IgD-negative memory B cell (primary cell): ENCODE results near the gene NOM1. TPM values are rescaled to one million over a fixed set of nuclear protein-coding genes. Genes with fewer than 3 reads are reported as not detected.

Experiments
- H3K27ac Mint-ChIP-seq, 3 donors: one replicate each; pipeline ENCODE4 v1.8.0; 2020 to 2022; ENCODE audit warnings: mild to moderate bottlenecking in 3 of 3, mixed read lengths in 3 of 3, moderate library complexity in 1 of 3
- H3K27me3 Mint-ChIP-seq: one replicate; pipeline ENCODE4 v1.8.0; 2021; ENCODE audit warnings: mixed read lengths
- H3K36me3 Mint-ChIP-seq: one replicate; pipeline ENCODE4 v1.8.0; 2020; ENCODE audit warnings: mild to moderate bottlenecking, mixed read lengths
- H3K4me1 Mint-ChIP-seq, 3 donors: one replicate each; pipeline ENCODE4 v1.8.0; 2020 to 2022; ENCODE audit warnings: mixed read lengths in 3 of 3, mild to moderate bottlenecking in 1 of 3
- H3K4me3 Mint-ChIP-seq, 4 donors: one replicate each; pipeline ENCODE4 v1.8.0; 2020 to 2022; ENCODE audit warnings: mild to moderate bottlenecking in 4 of 4, mixed read lengths in 4 of 4, moderate library complexity in 3 of 4
- H3K9me3 Mint-ChIP-seq, 3 donors: one replicate each; pipeline ENCODE4 v1.8.0; 2020 to 2021; ENCODE audit warnings: mixed read lengths in 3 of 3, mild to moderate bottlenecking in 1 of 3
- polyA plus RNA-seq: library from polyadenylated mRNA; unstranded; fragments of 300-500 nt; fragmentation: Illumina TruSeq; gene quantifications from one replicate; pipeline ENCODE4 v1.2.3, GENCODE V29; 2021

NOM1 gene
- polyA plus RNA-seq, 1 donor from 2014 or later: 9.4 TPM

GRCh38 chr7:157003445-157003755 is 53.9 kb downstream of the NOM1 start:
- no peak overlapping the region for H3K4me3 Mint-ChIP-seq

GRCh38 chr7:157003756-157004520 is 54.4 kb downstream of the NOM1 start:
- Mint-ChIP-seq H3K4me1 (peaks cover 14 to 19% (median 16%) of the 10 kb centered on the region in 3 donors), H3K27ac (peak overlapping the region; percentile 84 to 94 (median 86)), H3K27me3 (peaks cover 54% of the 10 kb centered on the region), H3K36me3 (no peaks in the 10 kb centered on the region), H3K4me3 (peak overlapping the region in 3 of 4 donors; percentile 43 to 74 (median 55)), H3K9me3 (peaks cover 0 to 4% (median 2%) of the 10 kb centered on the region in 3 donors)

More at GRCh38 chr7:157003445-157003755, 53.9 kb downstream of the NOM1 start:
- Mint-ChIP-seq H3K4me1 (peaks cover 14 to 19% (median 16%) of the 10 kb centered on the region in 3 donors), H3K27me3 (peaks cover 50% of the 10 kb centered on the region), H3K36me3 (no peaks in the 10 kb centered on the region), H3K27ac (peak overlapping the region in 2 of 3 donors; percentile 27 to 84), H3K9me3 (peaks cover 0 to 4% (median 2%) of the 10 kb centered on the region in 3 donors)

GRCh38 chr7:157004521-157005455 is 55.3 kb downstream of the NOM1 start:
- peaks cover 56% of the 10 kb centered on the region for H3K27me3 Mint-ChIP-seq
- H3K9me3 Mint-ChIP-seq: peaks cover 0 to 4% (median 2%) of the 10 kb centered on the region in 3 donors
- peaks cover 12 to 19% (median 14%) of the 10 kb centered on the region in 3 donors for H3K4me1 Mint-ChIP-seq
- peak overlapping the region; percentile 84 to 94 (median 86) for H3K27ac Mint-ChIP-seq
- no peaks in the 10 kb centered on the region for H3K36me3 Mint-ChIP-seq
- peak overlapping the region in 3 of 4 donors; percentile 49 to 74 (median 65) for H3K4me3 Mint-ChIP-seq

- Mint-ChIP-seq H3K27me3 (peaks cover 55% of the 10 kb centered on the region), H3K4me1 (peaks cover 9 to 19% (median 14%) of the 10 kb centered on the region in 3 donors), H3K27ac (peak overlapping the region; percentile 45 to 91 (median 46)), H3K4me3 (peak overlapping the region in 1 of 4 donors; percentile 61), H3K36me3 (no peaks in the 10 kb centered on the region), H3K9me3 (peaks cover 0 to 4% (median 2%) of the 10 kb centered on the region in 3 donors)
Measured at GRCh38 chr7:157005456-157006204, 56.1 kb downstream of the NOM1 start.

DNA sequence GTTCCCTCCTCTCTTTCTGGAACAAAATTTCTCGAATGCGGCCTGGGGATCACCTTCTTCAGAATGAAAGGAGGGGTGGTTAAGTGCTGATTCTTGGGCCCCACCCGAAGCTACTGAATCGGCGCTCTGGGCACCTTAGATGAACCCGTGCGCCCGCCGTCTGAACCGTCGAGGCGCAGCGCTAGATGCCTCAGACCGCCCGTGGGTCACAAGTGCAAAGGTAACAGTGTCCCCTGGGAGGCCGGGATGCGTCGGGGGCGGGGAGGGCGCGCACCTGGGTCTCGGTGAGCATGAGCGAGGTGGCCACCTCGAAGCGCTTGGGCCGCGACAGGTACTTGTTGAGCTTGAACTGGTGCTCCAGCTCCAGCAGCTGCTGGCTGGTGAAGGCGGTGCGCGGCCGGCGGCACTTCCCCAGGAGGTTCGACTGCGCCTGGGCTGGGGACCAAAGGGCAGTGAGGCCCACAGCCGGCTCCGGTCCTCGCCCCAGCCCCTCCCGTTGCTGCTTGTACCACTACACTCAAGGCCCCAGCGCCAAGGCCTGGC is 56.8 kb downstream of the NOM1 start:
- Mint-ChIP-seq H3K36me3 (no peaks in the 10 kb centered on the region), H3K27me3 (peaks cover 51% of the 10 kb centered on the region), H3K4me1 (peaks cover 6 to 15% (median 10%) of the 10 kb centered on the region in 3 donors), H3K9me3 (peaks cover 0 to 2% (median 0%) of the 10 kb centered on the region in 3 donors), H3K27ac (peak overlapping the region; percentile 45 to 91 (median 46)), H3K4me3 (peak overlapping the region in 1 of 4 donors; percentile 61)

GRCh38 chr7:157006829-157007469 is 57.4 kb downstream of the NOM1 start:
- Mint-ChIP-seq H3K27me3 (peaks cover 52% of the 10 kb centered on the region), H3K36me3 (no peaks in the 10 kb centered on the region), H3K4me3 (peak overlapping the region in 1 of 4 donors; percentile 78)

GRCh38 chr7:157007470-157008066 is 58.1 kb downstream of the NOM1 start:
- Mint-ChIP-seq H3K9me3 (peaks cover 0 to 2% (median 0%) of the 10 kb centered on the region in 3 donors), H3K4me3 (peak overlapping the region; percentile 12 to 78 (median 28)), H3K27me3 (peaks cover 54% of the 10 kb centered on the region)

More at GRCh38 chr7:157006829-157007469, 57.4 kb downstream of the NOM1 start:
- peaks cover 3 to 12% (median 10%) of the 10 kb centered on the region in 3 donors for H3K4me1 Mint-ChIP-seq
- peak overlapping the region in 2 of 3 donors; percentile 90 to 91 for H3K27ac Mint-ChIP-seq
- H3K9me3 Mint-ChIP-seq: peaks cover 0 to 2% (median 0%) of the 10 kb centered on the region in 3 donors

DNA sequence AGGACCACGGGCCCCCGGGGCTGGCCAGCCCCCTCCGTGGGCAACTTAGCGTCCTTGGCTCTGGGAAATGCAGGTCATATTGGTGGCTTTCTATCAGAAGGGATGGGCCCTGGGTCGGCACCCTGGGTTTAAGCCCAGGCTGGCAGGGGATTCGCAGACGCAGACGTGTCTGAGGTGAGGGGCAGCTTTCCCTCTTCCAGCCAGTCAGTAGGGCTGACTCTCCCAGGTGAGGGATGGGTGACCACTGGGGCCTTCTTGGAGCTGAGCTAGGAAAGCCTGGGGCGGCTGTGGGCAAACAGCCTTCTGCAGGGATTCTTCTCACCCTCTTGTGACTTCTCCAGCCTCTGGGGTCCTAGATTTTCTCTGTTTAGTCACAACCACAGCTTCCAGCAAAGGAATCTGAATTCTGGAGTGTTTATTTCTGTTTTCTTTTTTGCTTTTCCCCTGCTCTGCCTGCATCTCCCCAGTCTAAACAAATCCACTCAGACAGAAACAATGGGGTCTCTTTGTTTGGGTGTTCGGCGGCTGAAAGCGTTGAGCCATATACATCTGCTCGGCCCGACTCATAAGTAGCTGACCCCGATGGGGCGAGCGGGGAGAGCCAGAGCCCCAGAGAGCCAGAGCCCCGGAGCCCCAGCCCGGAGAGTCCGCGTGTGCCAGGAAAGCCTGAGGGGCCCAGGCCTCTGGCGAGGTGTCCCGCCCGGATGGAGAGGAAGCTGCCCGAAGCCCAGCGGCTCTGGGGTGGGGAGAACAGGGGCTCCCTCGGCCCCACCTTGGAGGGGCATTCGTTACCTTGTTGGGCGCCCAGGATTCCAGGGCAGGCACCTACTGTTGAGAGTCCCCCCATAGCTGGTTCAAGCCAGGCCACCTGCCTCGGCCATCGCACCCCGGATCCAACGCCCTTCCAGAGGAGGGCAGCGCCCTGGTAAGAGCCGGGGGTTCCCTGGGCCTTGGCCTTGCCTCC is 59.0 kb downstream of the NOM1 start:
- peak overlapping the region; percentile 57 to 78 (median 63) for H3K4me3 Mint-ChIP-seq
- H3K9me3 Mint-ChIP-seq: peaks cover 0 to 2% (median 0%) of the 10 kb centered on the region in 3 donors
- no peaks in the 10 kb centered on the region for H3K36me3 Mint-ChIP-seq
- peaks cover 2 to 12% (median 7%) of the 10 kb centered on the region in 3 donors for H3K4me1 Mint-ChIP-seq
- H3K27ac Mint-ChIP-seq: peak overlapping the region in 1 of 3 donors; percentile 90
- peaks cover 61% of the 10 kb centered on the region for H3K27me3 Mint-ChIP-seq

More at GRCh38 chr7:157007470-157008066, 58.1 kb downstream of the NOM1 start:
- H3K27ac Mint-ChIP-seq: peak overlapping the region in 2 of 3 donors; percentile 59 to 90
- H3K36me3 Mint-ChIP-seq: no peaks in the 10 kb centered on the region
- H3K4me1 Mint-ChIP-seq: peaks cover 2 to 12% (median 7%) of the 10 kb centered on the region in 3 donors

DNA sequence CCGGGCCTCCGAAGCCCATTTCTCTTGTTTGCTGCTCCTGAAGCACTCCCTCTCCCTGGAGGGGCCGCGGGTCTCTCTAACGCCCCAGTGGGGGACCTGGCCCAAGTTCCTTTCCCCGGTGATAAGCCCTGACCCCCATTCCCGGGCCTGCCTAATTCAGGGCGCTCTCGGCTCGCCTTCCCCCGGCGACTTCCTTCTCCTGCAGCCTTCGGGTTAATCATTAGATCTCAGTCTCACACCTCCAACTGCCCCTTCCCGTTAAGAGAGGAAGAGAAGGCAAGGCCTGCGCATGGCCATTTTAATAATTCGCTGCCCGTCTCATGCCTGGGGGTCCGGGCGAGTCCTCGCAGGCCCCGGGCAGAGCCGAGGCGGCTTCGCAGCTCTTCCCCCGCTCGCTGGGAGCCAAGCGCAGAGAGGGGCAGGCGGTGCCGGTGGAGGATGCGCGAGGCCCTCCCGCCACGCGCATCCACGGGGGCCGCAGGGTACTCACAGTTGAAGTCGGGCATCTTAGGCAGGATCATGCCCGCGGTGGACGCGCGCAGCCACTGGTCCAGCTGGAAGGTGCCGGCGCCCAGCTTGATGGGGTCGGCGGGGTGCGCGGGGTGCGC is 59.8 kb downstream of the NOM1 start:
- Mint-ChIP-seq H3K4me3 (peak overlapping the region; percentile 57 to 82 (median 72)), H3K9me3 (peaks cover 0 to 2% (median 0%) of the 10 kb centered on the region in 3 donors), H3K36me3 (no peaks in the 10 kb centered on the region), H3K27me3 (peaks cover 61% of the 10 kb centered on the region), H3K4me1 (peaks cover 2 to 12% (median 6%) of the 10 kb centered on the region in 3 donors), H3K27ac (peak overlapping the region in 1 of 3 donors; percentile 90)

GRCh38 chr7:157009778-157010587 is 60.5 kb downstream of the NOM1 start:
- peaks cover 0 to 10% (median 0%) of the 10 kb centered on the region in 3 donors for H3K4me1 Mint-ChIP-seq
- no peaks in the 10 kb centered on the region for H3K9me3 Mint-ChIP-seq
- no peaks in the 10 kb centered on the region for H3K36me3 Mint-ChIP-seq
- H3K27me3 Mint-ChIP-seq: peaks cover 61% of the 10 kb centered on the region
- H3K4me3 Mint-ChIP-seq: peak overlapping the region in 3 of 4 donors; percentile 57 to 82 (median 66)
- no peak overlapping the region for H3K27ac Mint-ChIP-seq

- H3K27ac Mint-ChIP-seq: peak within 1 kb of the TSS in 2 of 3 donors; percentile 48 to 88
- H3K9me3 Mint-ChIP-seq: no peaks in the 10 kb centered on the region
- peak within 1 kb of the TSS; percentile 41 to 90 (median 76) for H3K4me3 Mint-ChIP-seq
- no peaks in the 10 kb centered on the region for H3K36me3 Mint-ChIP-seq
- H3K27me3 Mint-ChIP-seq: peaks cover 68% of the 10 kb centered on the region
- H3K4me1 Mint-ChIP-seq: peaks cover 0 to 10% (median 0%) of the 10 kb centered on the region in 3 donors
Measured at GRCh38 chr7:157010588-157011332, 61.2 kb downstream of the NOM1 start, which contains the start of gene MNX1. Gene MNX1, minus strand, starts transcription at chr7:157010663. Its CDS starts 313 bp downstream, at chr7:157010350.
